ENCODE data around the gene OS9. TPM values are rescaled to one million over a fixed set of nuclear protein-coding genes. Genes with fewer than 3 reads are reported as not detected.

OS9 gene
- total RNA-seq, 4 donors from 2014 or later = 120 to 390 (median 277) TPM

DNA sequence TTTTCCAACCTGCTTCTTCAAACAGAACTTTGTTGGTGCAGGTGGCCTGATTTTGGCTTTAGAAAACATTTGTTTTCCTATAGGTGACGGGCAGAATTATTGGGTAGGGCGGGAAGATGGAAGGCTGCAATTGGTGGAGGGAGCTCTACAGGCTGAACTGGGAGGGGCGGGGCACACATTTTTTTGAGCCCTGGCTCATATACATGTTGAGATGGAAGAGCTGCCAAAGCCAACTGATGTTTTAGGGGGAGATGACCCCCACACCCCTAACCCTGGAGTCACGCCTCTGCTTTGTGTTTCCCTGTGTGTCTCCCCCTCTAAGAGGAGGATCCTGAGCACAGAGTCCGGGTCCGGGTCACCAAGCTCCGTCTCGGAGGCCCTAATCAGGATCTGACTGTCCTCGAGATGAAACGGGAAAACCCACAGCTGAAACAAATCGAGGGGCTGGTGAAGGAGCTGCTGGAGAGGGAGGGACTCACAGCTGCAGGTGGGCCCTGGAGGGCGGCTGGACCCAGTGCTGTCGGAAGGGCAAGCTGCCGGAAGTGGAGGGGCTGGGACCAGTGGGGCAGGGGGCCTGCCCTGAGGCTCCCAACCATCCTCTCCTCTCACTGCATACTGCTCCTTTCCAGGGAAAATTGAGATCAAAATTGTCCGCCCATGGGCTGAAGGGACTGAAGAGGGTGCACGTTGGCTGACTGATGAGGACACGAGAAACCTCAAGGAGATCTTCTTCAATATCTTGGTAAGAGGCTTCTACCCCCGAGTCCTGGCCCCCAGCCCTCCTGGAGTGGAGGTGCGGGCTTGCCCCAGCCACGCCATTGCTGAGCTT lies 26.1 kb downstream of the OS9 start:
- TF ChIP-seq, protein P1, sequence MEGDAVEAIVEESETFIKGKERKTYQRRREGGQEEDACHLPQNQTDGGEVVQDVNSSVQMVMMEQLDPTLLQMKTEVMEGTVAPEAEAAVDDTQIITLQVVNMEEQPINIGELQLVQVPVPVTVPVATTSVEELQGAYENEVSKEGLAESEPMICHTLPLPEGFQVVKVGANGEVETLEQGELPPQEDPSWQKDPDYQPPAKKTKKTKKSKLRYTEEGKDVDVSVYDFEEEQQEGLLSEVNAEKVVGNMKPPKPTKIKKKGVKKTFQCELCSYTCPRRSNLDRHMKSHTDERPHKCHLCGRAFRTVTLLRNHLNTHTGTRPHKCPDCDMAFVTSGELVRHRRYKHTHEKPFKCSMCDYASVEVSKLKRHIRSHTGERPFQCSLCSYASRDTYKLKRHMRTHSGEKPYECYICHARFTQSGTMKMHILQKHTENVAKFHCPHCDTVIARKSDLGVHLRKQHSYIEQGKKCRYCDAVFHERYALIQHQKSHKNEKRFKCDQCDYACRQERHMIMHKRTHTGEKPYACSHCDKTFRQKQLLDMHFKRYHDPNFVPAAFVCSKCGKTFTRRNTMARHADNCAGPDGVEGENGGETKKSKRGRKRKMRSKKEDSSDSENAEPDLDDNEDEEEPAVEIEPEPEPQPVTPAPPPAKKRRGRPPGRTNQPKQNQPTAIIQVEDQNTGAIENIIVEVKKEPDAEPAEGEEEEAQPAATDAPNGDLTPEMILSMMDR (IDR thresholded peaks at IDR 0.05; ENCODE audit: low read depth) = no peak

DNA sequence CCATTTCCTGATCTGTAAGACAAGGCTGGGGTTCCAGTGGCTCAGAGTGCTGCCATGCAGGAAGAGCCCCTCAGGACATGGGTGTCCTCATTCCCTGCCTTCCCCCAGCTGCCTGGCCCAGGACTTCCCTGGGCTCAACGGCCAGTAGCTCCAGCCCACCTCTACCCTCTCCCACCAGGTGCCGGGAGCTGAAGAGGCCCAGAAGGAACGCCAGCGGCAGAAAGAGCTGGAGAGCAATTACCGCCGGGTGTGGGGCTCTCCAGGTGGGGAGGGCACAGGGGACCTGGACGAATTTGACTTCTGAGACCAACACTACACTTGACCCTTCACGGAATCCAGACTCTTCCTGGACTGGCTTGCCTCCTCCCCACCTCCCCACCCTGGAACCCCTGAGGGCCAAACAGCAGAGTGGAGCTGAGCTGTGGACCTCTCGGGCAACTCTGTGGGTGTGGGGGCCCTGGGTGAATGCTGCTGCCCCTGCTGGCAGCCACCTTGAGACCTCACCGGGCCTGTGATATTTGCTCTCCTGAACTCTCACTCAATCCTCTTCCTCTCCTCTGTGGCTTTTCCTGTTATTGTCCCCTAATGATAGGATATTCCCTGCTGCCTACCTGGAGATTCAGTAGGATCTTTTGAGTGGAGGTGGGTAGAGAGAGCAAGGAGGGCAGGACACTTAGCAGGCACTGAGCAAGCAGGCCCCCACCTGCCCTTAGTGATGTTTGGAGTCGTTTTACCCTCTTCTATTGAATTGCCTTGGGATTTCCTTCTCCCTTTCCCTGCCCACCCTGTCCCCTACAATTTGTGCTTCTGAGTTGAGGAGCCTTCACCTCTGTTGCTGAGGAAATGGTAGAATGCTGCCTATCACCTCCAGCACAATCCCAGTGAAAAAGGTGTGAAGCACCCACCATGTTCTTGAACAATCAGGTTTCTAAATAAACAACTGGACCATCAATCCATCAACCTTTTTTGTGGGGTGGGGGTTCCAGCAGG lies 27.0 kb downstream of the OS9 start:
- TF ChIP-seq, protein P1 (IDR thresholded peaks at IDR 0.05; ENCODE audit: low read depth) = no peak

DNA sequence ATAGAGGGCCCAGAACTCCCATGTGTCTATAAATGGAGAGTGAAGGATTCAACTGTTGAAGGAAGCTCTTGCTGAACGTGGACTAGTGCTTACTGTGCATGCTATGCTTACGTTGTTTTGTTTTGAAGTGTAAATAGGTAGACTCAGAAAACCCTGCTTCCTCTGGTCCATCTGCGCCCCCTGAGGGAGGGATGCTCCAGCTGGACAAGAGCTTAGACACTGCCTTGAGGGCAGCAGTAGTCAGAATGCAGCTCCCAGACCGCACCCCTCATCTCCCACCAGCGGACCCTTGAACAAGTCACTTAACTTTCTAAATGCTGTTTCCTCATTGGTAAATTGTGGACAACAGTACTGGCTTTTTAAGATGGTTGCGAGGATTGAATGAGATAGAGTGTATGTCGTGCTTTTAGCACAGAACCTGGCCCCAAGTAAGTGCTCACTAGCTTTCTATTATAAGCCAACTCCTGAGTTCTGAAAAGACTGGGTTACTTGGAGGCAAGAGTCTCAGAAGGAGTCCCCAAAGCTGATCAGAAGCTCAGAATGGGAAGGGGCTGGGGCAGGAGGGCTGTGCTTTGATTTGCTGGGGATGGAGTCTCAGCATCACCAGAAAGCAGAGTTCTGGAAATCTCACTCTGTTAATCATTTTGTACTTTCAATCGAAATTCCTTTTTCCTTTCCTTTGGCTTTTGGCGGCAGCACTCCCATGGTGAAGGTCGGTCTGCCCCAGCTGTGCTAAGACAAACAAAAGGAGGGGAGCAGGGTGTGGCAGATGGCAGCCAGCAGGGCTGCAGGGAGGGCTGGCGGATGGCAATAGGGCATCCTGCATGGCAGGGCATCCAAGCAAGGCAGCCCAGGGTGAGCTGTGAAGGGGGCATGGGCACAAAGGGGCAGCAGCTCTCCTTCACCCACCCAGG lies 29.0 kb downstream of the OS9 start:
- TF ChIP-seq, protein P1 (IDR thresholded peaks at IDR 0.05; ENCODE audit: low read depth) = no peak

DNA sequence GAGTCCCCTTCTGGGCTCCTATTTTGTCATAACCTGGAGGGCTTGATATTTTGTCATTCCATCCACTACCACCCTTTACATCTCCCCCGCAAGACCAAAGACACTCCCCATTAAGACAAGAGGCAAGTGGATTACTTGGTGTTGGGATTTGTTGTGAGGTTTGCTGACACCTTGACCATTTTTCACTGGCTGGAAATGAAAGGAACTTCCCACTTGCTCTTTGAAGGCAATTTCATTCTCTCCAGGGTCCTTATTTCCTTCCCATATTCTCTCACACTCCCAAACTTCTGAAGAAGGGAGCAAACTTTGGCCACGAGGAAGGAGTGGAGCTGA lies 29.7 kb downstream of the OS9 start:
- TF ChIP-seq, protein P1 (IDR thresholded peaks at IDR 0.05; ENCODE audit: low read depth) = no peak

DNA sequence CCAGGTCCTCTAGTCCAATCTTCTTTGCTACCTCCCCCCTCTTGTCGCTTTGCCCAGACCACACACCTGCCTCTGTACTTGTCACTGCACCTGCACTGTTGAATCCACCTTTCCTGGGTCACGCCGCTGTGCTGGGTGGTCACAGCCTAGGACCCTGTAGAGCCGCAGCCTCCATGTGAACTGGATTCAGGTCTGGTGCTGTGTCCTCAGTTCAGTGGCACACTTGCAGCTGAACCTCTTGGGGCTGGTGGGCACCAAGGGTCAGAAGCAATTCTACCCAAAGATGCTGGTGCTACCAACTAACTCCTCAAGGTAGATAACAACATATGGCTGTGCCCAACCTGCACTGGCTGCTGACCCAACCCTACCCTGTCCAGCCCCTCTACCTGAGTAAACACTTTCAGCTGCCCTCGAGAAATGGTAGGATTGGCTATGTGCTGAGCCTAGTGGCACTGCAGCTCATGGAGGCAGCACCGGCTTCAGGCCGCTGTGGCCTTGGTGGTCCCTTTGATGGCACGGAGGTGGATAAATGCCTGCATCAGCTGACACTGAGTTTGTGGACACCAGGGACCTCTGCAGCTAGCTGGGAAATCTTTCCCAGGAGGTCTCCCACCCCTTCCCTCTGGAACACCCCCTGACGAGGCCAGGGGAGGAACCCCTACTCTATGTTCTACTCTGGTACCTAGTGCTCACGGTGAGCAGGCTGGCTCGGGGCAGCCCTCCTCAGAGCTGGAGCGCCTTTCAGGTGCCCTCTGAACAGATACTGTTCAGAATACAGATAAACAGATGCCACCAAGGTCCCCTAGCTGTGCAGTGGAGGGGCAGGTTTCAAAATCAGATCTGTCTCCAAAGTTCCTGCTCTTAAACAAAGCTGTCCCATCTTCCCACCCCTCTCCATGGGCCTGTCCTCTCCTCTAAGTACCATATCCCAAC lies 30.3 kb downstream of the OS9 start:
- TF ChIP-seq, protein P1 (IDR thresholded peaks at IDR 0.05; ENCODE audit: low read depth) = no peak
